GM21723 (cell line): Measurements from ENCODE around the gene STK33.
A peak's percentile ranks its signal among the peaks of the same experiment; 100 is the strongest.

Experiments
- ATAC-seq: cut with Tn5 transposase; IDR thresholded peaks from one replicate; pipeline ENCODE4 v1.9.1; 2021; ENCODE audit warnings: mild to moderate bottlenecking, moderate library complexity; ENCODE audit not compliant: unreplicated experiment

The STK33 gene

DNA sequence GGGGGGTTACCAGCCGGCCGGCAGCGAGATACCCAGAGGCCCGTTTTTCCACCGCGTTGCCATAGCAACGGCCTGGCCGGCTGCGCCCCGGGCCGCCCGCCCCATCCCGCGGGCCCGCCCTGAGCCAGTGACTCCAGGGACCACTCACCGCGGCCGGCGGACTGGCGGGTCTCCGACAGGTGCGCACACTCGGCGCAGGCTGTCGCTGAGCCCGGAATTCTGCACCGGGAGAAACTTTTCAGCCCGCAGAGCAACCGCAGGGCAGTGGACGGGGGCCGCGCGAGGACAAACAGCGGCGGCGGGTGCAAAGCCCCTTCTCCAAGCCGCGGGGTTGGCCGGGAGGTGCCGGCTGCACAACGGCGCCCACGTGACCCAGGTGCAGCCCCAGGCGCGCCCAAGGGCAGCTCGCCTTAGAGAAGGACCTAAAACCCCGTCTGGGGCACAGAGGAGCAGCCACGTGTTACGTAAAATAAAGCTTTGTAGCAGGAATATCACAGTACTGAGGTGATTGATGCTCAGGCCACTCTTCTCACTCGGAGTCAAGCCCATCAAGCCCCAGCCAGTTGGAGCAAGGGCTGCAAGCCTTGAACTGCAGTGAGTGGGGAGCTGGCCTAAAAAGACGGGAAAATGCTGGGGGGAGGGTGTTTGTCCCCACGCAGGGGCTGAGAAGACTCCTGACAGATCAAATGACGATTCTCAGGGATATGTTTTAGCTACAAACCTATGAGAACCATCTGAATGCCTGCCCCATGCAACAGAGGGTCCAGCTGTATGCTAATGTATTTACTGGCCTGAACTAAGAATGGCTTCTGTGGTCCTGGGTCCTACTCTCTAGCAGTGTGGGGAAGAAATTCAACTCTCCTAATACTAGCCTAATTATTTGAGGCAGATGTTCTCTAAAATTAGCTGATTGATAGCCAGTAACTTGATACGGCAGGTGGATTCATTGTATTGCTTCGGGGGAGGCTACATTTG is at the start of gene STK33:
TSS of gene STK33 (minus strand) at position 294 of the 975 bp plus-strand sequence. CDS start 119,323 bp downstream, outside the sequence.
- peak; percentile 95 for ATAC-seq

DNA sequence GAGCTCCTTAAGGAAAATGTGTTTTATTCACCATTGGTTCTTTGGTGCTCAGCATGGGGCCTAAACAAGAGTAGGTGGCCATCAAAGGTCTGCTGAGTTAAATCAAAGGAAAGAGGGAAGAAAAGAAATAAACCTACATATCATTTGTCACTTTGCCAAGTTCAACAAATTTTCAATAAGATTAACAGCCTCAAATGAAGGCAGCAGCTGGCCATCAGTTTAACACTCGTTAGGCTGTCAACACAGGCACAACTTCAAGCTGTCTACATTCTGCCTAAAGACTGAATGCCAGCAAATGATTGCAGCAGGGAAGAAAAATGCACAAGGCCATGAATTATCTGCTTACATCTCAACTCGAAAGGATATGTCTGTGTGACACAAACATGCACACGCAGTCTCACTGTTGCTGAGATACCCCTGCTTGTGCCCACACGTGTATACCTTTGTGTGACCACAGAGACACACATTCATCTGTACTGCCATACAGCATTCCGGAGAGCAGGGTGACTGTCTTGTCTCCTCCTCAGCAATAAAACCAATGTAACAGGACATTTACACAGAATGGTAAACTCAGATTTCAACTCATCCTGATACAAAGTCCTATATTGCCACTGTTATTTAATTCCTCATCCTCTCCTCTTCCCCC is 48.3 kb upstream of the STK33 start:
- no peak for ATAC-seq

DNA sequence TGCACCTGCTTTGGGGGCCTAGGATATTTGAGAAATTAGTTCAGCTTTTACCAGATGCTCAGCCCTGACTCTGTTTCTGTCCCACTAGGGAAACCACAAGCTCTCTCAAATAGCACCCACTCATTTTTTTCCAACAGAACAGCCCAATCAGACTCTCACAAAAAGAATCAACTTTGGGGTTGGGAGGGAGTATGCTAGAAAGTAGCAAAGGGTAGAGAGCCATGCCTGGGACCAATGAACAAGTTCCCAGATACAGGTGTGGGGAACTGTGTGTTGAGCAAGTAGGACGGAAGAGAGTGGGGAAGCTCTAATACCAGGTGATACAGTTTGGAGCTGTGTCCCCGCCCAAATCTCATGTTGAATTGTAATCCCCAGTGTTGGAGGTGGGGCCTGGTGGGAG is 47.3 kb upstream of the STK33 start:
- ATAC-seq: no peak

DNA sequence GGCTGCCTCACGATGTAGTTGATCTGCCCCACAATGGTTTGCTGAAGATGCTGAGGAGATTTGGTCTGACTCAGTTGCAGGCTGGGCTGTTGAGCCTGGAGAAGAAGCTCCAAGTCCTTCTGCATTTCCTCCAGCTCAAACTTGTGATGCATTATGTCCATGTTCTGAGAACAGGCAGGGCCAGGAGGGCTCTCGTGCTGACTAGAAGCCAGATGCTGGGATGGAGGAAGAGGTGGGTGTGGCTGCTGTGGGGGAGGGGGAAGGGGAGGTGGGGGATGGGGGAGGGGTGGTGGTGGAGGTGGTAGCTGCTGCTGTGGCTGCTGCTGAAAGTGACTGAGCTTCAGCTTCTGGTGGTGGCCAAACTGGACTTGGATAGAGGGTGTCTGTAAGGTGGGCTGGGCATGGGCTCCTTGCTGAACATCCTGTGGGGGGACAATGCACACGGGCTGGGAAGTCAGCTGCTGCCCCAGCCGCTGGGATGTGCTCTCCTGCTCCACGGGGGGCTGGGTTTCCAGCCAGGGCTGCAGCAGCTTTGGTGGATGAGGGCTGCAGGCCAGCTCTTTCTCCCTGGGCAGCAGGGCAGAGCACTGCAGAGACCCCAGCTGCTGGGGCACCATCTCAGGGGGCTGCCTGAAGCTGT is 46.4 kb upstream of the STK33 start:
- ATAC-seq: no peak

DNA sequence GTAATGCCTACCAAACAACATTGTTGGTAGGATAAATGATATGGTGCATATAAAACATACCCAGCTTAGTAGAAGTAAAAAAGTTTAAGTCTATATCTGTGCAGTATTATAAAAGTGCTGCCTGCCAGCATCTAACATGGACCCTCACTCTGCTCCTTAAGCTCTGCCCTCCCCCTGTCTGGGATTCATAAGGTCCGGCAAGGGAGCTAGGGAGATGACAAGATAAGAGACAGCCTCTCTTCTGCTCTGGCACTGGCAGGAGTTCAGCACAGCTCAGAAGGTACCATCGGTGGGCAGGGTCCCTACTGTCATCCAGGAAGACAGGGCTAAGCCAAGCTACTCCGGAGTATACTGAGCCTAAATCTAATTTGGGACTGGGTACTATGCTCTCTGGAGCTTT is 45.6 kb upstream of the STK33 start:
- no peak for ATAC-seq

DNA sequence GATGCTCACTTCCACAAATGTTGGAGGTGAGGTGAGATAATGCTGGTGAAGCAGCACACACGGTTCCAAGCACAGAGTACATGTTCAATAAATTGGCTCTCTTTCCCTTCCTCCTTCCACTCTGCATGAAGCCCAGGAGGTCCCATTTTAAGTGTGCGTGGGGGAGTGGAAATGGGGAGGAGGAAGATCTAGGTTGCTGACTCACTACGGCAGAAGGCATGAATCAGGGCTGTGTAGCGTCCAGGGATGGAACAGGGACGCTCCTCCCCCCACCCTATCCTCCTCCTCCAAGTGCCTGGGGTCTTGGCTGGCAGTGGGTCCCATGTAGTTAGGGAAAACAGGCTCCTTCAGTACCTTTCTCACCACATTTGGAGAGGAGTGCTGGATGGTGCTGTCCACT is 44.3 kb upstream of the STK33 start:
- ATAC-seq: no peak

DNA sequence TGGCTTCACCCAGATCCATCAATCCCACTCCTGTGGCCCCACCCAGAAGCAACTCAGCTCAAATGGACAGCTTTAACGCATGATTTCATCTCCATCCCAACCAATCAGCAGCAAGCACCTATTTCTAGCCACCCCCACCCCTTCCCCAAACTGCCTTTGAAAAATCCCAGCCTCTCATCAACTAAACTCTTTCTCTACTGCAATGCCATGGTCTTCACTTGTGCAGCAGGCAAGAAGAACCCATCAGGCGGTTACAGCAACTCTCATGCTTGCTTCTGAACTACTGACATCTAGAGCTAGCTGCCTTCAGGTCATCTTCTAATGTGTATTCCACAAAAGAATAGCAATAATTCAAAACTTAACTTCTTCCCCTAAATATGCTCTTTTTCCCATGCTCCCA is 42.1 kb upstream of the STK33 start:
- ATAC-seq: no peak

DNA sequence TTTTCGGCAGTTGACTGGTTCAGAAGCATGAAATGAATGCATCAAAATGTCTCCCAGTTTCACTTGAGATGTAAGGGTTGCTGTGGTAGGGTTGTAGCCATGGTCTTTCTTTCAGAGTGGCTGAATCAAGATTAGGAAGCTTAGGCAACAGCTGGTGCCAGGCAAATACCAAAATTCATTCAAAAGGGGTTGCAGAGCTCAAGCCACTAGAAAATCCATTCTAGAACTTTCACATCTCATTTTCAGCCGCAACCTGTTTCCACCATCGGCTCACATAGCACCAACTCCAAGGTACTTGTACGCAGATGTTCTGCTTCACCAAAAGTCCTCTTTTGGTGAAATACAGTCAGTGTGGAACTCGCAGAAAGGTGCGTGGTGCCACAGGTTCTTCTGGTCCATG is 40.5 kb upstream of the STK33 start:
- ATAC-seq: no peak

DNA sequence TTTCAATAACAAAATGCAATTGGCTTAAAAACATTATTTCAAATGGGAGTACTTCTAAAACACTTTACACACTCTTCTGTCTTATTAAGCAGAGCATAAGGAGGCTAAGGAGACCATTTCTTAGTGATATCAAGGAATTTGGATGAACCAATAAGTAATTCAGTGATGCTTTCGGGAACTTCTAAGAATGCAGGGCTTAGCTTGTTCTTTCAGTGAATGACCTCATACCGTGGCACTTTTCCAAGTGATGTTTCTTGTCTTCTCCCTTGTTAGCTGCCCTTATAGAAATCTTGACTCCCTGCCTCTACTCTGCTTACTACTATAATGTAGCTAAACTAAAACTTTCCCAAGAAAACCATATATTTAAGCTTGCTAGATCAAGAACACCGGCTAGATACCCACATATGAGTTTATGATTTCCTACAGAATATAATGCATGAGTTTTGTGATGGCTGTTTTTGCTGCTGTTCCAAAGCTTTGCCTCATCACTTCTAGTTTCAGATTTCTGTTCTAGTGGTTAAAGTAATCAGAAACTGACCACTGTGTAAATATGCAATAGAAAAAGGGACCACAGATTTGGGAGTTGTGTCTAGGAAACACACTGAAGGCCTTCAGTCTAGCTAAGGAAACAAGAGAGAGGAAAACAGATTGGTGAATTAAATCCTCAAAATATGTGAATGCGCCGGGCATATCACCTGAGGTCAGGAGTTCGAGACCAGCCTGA is 37.5 kb upstream of the STK33 start:
- ATAC-seq: no peak

DNA sequence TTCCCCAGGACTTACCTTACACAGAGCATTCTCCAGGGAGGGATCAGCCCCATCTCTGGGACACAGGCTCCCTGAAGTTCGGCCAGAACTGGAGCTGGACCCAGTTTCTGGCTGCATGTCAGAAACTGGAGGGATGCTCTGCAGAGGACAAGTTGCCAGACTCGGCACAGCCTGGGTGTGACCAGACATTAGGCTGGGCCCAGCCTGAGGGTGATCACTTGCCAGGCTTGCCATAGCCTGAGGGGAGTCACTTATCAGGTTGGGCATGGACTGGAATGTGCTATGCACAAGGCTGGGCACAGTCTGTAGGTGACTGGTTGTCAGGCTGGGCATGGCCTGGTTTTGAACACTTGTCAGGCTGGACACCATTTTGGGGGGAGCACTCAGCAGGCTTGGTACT is 30.7 kb upstream of the STK33 start:
- ATAC-seq: no peak

DNA sequence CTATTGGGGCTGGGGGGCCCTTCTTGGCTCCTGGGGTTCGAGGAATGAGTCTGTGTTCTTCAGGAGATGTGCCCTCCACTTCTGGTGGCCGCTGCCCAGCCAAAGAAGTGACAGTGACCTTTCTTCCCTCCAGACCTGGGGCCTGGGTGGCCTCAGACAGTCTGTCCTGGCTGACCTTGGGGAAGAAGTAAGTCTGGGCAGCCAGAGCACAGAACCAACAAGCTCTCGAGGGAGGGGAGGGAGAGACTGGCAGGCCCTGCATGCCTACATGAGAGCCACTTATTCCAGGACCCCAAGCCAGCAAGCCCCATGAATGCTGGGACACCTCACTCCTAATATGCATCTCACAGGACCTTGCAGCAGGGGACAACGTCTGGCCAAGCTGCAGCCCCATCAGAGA is 27.1 kb upstream of the STK33 start:
- ATAC-seq: no peak

DNA sequence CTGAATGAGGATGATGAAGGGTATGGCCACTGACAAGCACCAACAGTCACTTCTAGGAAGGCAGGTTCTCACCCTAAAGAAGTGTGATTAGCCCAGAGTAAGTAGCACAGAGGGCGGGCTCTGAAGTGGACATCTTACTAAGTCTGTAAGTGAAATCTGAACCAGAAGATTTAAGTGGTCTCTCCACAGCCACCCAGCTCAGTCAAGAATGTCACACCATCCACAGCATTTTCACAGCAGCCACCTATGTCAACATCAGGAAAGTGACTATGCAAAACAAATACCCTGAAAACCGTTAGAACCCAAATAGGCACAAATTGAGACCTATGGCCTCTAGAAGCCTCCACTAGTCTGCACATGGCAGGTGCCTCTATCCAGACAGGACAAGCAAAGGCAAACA is 23.0 kb upstream of the STK33 start:
- no peak for ATAC-seq

DNA sequence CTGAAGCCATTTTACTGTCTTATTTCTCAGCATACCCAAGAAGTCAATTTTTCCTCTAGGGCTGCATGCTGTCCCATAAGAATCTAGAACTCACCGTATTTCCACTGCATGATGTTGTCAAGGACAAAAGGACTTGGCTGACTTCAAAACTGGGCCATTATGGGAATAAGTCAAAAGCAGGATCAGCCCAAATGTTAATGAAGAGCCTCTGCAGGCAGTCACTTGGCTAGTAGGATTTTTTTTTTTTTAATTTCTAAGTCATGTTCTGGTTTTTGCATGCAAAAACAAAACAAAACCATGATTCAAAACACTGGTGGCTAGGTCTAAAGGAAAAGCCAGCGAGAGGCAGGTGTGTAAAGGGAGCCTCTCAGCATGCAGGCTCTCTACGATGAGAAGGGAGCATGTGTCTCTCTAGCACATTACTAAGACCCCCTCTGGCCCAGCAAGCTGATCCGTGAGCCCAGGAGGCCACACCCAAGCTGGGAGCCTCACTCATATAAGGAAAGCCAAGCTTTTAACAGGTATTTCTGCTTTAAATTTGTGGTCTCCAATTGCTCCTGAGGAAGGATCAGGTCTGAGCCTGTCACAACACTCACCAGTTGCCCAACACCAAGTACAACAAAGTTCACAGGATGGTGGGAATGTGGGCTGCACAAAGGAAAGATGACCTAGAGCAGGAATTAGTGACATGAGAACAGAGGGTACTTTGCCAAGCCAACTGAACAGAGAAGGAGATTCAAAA is 21.4 kb upstream of the STK33 start:
- no peak for ATAC-seq

DNA sequence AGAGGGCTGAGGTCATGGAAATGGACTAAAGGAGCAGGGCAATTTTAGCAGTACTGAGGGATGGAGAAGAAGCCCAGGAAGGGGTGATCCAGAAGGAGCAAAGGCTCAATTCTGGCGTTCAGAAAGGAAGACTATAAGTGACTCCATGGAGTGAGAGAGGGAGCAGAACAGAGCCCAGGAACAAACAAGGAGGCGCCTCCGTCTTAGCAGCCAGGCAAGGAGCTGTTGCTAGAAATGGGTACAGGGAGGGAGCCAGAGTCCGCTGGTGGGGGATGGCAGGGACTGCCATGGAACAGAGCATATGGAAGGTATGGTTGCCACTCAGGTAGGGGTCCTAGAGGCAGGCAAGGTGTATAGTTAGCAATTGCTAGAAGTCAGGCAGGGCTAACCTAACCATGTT is 20.5 kb upstream of the STK33 start:
- no peak for ATAC-seq

DNA sequence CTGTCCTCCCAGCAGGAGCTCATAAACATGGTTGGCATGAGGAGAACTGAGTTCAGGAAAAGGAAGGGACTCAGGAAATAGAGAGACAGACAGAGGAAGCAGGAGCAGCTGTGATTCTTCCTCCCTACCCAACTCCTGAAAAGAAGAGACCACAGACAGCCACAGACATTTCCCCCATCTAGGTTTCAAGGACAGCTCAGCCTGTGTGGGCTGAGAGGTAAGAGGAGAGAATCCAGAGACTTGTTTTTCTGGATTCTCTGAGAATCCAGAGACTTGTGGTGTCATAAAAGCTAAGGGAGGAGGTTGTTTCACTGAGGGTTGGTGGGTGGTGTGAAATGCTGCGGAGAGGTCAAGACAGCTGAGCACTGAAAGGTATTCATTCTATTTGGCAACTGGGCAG is 19.0 kb upstream of the STK33 start:
- ATAC-seq: no peak

DNA sequence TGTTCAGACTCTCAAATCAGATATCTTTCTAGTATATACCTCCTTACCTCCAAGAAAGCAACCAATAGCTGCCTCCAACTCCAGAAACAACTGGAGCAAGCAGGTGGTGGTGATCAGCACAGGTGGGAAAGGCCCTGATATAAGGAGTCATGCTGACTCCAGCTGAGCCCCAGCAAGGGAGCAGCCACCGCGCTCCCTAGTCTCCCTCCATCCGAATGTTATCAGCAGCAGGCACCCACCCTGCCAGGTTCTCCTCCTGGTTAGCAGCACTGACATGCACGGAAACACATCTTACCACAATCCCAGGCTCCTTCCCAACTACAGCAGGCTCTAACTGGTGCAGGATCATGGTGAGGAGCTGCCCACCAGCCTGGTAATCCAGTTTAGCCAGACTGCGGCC is 18.5 kb upstream of the STK33 start:
- ATAC-seq: no peak

DNA sequence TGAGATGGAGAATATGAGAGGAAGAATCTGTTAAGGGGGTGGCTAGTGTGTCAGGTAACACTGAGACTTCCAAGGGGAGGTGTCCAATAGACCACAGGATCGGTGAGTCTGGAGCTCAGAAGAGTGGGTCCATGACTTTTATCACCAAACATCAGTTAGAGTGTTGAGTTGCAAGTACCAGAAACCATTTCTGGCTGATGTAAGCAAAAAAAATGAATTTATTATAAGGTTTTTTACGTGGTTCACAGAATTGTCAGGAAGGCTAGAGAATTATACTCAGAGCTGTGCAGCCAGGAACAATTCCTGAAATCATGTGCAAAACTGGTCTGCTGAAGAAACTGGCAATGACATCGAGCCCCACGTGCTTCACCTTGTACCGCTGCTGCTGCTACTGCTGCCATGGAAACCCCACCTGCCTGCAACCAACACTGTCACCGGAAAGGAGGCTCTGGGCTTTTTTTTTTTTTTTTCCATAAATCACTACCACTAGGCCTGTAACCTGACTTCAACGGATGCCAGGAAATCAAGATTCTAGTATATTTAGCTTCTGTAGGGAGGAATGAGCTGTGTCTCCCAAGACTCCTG is 16.6 kb upstream of the STK33 start:
- no peak for ATAC-seq

DNA sequence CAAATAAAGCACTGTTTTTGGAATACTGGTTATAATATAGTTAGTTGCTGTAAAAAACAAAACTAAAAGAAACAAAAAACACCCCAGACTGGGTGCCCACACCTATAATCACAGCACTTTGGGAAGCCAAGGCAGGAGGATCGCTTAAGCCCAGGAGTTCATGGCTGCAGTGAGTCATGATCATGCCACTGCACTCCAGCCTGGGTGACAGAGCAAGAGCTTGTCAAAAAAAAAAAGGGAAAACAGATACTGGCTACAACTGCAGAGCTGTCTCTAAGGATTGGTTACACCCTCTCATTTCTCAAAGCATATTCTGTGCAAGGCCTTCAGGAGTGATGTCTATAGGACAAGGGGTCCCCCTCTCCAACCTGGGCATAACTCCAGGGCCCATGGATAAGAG is 14.6 kb upstream of the STK33 start:
- no peak for ATAC-seq

DNA sequence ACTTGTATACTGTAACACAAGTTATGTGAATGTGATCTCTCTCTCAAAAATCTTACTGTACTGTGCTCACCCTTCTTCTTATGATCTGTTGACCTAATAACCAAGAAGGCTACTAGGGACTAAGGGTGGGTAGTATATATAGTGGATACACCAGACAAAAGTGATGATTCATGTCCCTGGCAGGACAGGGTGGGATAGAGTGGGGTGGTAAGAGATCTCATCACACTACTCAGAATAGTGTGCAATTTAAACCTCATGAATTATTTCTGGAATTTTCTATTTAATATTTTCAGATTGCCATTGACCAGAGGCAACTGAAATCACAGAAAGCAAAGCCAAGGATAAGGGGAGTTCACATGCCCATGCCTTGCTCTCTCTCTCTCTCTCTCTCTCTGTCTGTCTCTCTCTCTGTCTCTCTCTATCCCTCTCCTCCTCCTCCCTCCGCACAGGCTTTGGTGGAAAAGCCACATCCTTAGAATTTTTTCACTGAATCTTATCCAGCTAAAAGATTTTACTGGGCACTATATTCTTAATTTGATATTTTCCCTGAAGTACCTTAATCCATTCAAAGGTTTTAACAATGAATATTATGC is 12.0 kb upstream of the STK33 start:
- no peak for ATAC-seq
